Measurements from ENCODE around the gene PODXL.

Gene PODXL

GRCh38 chr7:131503639-131504038, 52.8 kb downstream of the PODXL start (continued):
- TF ChIP-seq KLF7 (tag by site-specific recombination; IDR thresholded peaks at IDR 0.05; ENCODE audit: borderline replicate concordance) (no peak), ZNF391 (tag by site-specific recombination; IDR thresholded peaks at IDR 0.05; ENCODE audit: borderline replicate concordance, low read depth) (no peak), ZNF169 (tag by site-specific recombination; IDR thresholded peaks at IDR 0.05) (no peak), ZNF514 (tag by site-specific recombination; IDR thresholded peaks at IDR 0.05) (no peak), ZNF473 (tag by site-specific recombination; IDR thresholded peaks at IDR 0.05) (no peak), AEBP2 (tag by site-specific recombination; IDR thresholded peaks at IDR 0.05; ENCODE audit: borderline replicate concordance) (no peak), ZNF394 (tag by site-specific recombination; IDR thresholded peaks at IDR 0.05; ENCODE audit: borderline replicate concordance) (no peak)

- TF ChIP-seq ZBTB20 (tag by site-specific recombination; IDR thresholded peaks at IDR 0.05) (peak; percentile 43; the same call in 1 of the 2 replicates), ZNF175 (tag by site-specific recombination; IDR thresholded peaks at IDR 0.05) (no peak), KLF8 (tag by site-specific recombination; IDR thresholded peaks at IDR 0.05) (no peak)
- no peaks in the 10 kb centered on the region for H3K4me1 ChIP-seq (ENCODE audit: control insufficient read depth, insufficient read depth, low read length)
- ChIA-PET CTCF (interaction anchor here (0.6 to 3.0 kb wide), 8 partner anchors 9 to 346 kb away, joined by 3 to 12 read pairs (median 3); no protein-coding TSS in a partner anchor), POLR2A (interaction anchor here (0.5 to 1.1 kb wide), 2 partner anchors 29 to 60 kb away, joined by 3 to 8 read pairs; no protein-coding TSS in a partner anchor)
- H3K4me3 ChIP-seq (ENCODE audit: low read depth, low read length), result no peak overlapping the region
- no peaks in the 10 kb centered on the region for H3K9me3 ChIP-seq (ENCODE audit: control insufficient read depth, insufficient read depth, low read depth, low read length)
- H3K36me3 ChIP-seq (ENCODE audit: control insufficient read depth in 2 of 2, insufficient read depth in 1 of 2, low read length in 2 of 2), result peaks cover 0 to 3% of the 10 kb centered on the region in 2 experiments; a peak in 1 of 3 replicates
- peak overlapping the region; percentile 14 for H3K27ac ChIP-seq (ENCODE audit: extremely low read depth, low read depth, low read length)
Observed at GRCh38 chr7:131502810-131503508, 53.5 kb downstream of the PODXL start.

- Histone ChIP-seq H3K4me3 (ENCODE audit: low read depth, low read length) (no peak overlapping the region), H3K36me3 (ENCODE audit: control insufficient read depth in 2 of 2, insufficient read depth in 1 of 2, low read length in 2 of 2) (peaks cover 0 to 9% of the 10 kb centered on the region in 2 experiments; a peak in 1 of 3 replicates), H3K4me1 (ENCODE audit: control insufficient read depth, insufficient read depth, low read length) (no peaks in the 10 kb centered on the region), H3K9me3 (ENCODE audit: control insufficient read depth, insufficient read depth, low read depth, low read length) (no peaks in the 10 kb centered on the region), H3K27ac (ENCODE audit: extremely low read depth, low read depth, low read length) (no peak overlapping the region)
- no peak for TF ChIP-seq KLF7 (tag by site-specific recombination; IDR thresholded peaks at IDR 0.05; ENCODE audit: borderline replicate concordance)
- TF ChIP-seq MYNN (tag by site-specific recombination; IDR thresholded peaks at IDR 0.05; ENCODE audit: borderline replicate concordance), result no peak
- CTCF ChIA-PET, result interaction anchor here (1.0 to 3.0 kb wide), 5 partner anchors 8 to 342 kb away, joined by 3 to 12 read pairs (median 3); no protein-coding TSS in a partner anchor
- POLR2A ChIA-PET, result interaction anchor here (0.5 to 1.1 kb wide), 2 partner anchors 30 to 61 kb away, joined by 3 to 8 read pairs; no protein-coding TSS in a partner anchor
Observed at GRCh38 chr7:131501930-131502685, 54.3 kb downstream of the PODXL start.

- Histone ChIP-seq H3K4me3 (ENCODE audit: low read depth, low read length) (no peak overlapping the region), H3K9me3 (ENCODE audit: control insufficient read depth, insufficient read depth, low read depth, low read length) (no peaks in the 10 kb centered on the region), H3K36me3 (ENCODE audit: control insufficient read depth in 2 of 2, insufficient read depth in 1 of 2, low read length in 2 of 2) (peaks cover 0 to 9% of the 10 kb centered on the region in 2 experiments; a peak in 1 of 3 replicates), H3K4me1 (ENCODE audit: control insufficient read depth, insufficient read depth, low read length) (no peaks in the 10 kb centered on the region), H3K27ac (ENCODE audit: extremely low read depth, low read depth, low read length) (no peak overlapping the region)
- CTCF ChIA-PET, result interaction anchor here (0.5 to 1.8 kb wide), 3 partner anchors 11 to 546 kb away, joined by 3 to 7 read pairs (median 3); no protein-coding TSS in a partner anchor
- POLR2A ChIA-PET, result interaction anchor here (1.1 kb wide), 1 partner anchor 62 kb away, joined by 3 read pairs; no protein-coding TSS in a partner anchor
- no peak for TF ChIP-seq KLF10 (tag by site-specific recombination; IDR thresholded peaks at IDR 0.05)
- no peak for TF ChIP-seq ZNF366 (tag by site-specific recombination; conservative IDR thresholded peaks at IDR 0.05)
- TF ChIP-seq WT1 (tag by site-specific recombination; IDR thresholded peaks at IDR 0.05), result no peak
- TF ChIP-seq YY1 (tag by site-specific recombination; IDR thresholded peaks at IDR 0.05), result no peak
- no peak for TF ChIP-seq ZBTB1 (tag by site-specific recombination; IDR thresholded peaks at IDR 0.05)
- no peak for TF ChIP-seq ZNF174 (tag by site-specific recombination; IDR thresholded peaks at IDR 0.05)
- TF ChIP-seq ZNF19 (tag by site-specific recombination; IDR thresholded peaks at IDR 0.05; ENCODE audit: low read depth), result no peak
- no peak for TF ChIP-seq ZNF791 (tag by site-specific recombination; IDR thresholded peaks at IDR 0.05)
- TF ChIP-seq ZNF37A (tag by site-specific recombination; IDR thresholded peaks at IDR 0.05), result no peak
- TF ChIP-seq REPIN1 (tag by site-specific recombination; IDR thresholded peaks at IDR 0.05; ENCODE audit: low read depth), result no peak
- TF ChIP-seq MZF1 (tag by site-specific recombination; IDR thresholded peaks at IDR 0.05; ENCODE audit: borderline replicate concordance), result no peak
- no peak for TF ChIP-seq ZBTB20 (tag by site-specific recombination; IDR thresholded peaks at IDR 0.05)
- no peak for TF ChIP-seq ZSCAN5A (tag by site-specific recombination; IDR thresholded peaks at IDR 0.05)
- no peak for TF ChIP-seq ZFP3 (tag by site-specific recombination; IDR thresholded peaks at IDR 0.05; ENCODE audit: low read depth)
- no peak for TF ChIP-seq ZNF658 (tag by site-specific recombination; IDR thresholded peaks at IDR 0.05)
- TF ChIP-seq OVOL3 (tag by site-specific recombination; IDR thresholded peaks at IDR 0.05), result no peak
Observed at GRCh38 chr7:131501422-131501821, 55.0 kb downstream of the PODXL start.
